Uterus (tissue), 4 donors: ENCODE results near the gene NTRK3. TPM values are rescaled to one million over a fixed set of nuclear protein-coding genes. Genes with fewer than 3 reads are reported as not detected.

Experiments
- DNase-seq, 2 donors: peaks; one replicate each; pipeline ENCODE4 v3.0.0-alpha.2; 2019 to 2020
- H3K27ac ChIP-seq, 2 donors: fragments of 200-600 bp; sonication (generic); 1 replicate in 1 of 2; 2 replicates in 1 of 2; pipeline ENCODE4 v1.5.1; 2016 to 2018
- H3K27me3 ChIP-seq, 2 donors: fragments of 200-600 bp; sonication (generic); one replicate each; pipeline ENCODE4 v1.5.1; 2018 to 2019; ENCODE audit warnings: control low read depth in 1 of 2
- H3K36me3 ChIP-seq, 2 donors: fragments of 200-600 bp; sonication (generic); one replicate each; pipeline ENCODE4 v1.5.1; 2019; ENCODE audit warnings: control low read depth in 1 of 2
- H3K4me1 ChIP-seq, 2 donors: fragments of 200-600 bp; sonication (generic); one replicate each; pipeline ENCODE4 v1.5.1; 2018 to 2019; ENCODE audit warnings: control low read depth in 1 of 2
- H3K4me3 ChIP-seq, 2 donors: fragments of 200-600 bp; sonication (generic); 1 replicate in 1 of 2; 2 replicates in 1 of 2; pipeline ENCODE4 v1.5.1; 2018 to 2019; ENCODE audit warnings: mild to moderate bottlenecking in 1 of 2
- H3K9me3 ChIP-seq, 2 donors: fragments of 200-600 bp; sonication (generic); one replicate each; pipeline ENCODE4 v1.5.1; 2019; ENCODE audit warnings: control low read depth in 1 of 2
- POLR2A ChIP-seq, 2 donors: fragments of 450-650 bp; IDR thresholded peaks; one replicate each; pipeline ENCODE4 v1.6.1; 2016; ENCODE audit warnings: antibody characterized with exemption in 2 of 2, mild to moderate bottlenecking in 1 of 2, moderate library complexity in 1 of 2
- intact Hi-C: fragments of 100-400 bp; cut with DNase I; formaldehyde crosslinking; loops from one replicate; pipeline ENCODE4 v1.15.1; 2023; ENCODE audit warnings: low total_unique reads
- total RNA-seq, 4 donors: library from RNA; depleted of rRNA in 3 of 4; stranded (reverse); fragments of >200 nt in 3 of 4; gene quantifications; one replicate each; pipeline versions ENCODE4 v1.1.0 to v1.2.4, GENCODE V29; 2014 to 2023
- TF ChIP-seq, protein P1 (sequence below), 4 experiments: fragments of 200-600 bp in 2 of 4; fragments of 450-650 bp in 2 of 4; sonication (generic) in 2 of 4; IDR thresholded peaks; one replicate each; pipeline ENCODE4 v1.5.1; 2016 to 2019; ENCODE audit warnings: antibody characterized with exemption in 4 of 4, mild to moderate bottlenecking in 2 of 4, moderate library complexity in 1 of 4
- donor health status: DM: yes; HTN: yes; CAD: no.

NTRK3 gene
- total RNA-seq, 4 donors from 2014 or later, result 6.9 to 47.0 (median 32.5) TPM

DNA sequence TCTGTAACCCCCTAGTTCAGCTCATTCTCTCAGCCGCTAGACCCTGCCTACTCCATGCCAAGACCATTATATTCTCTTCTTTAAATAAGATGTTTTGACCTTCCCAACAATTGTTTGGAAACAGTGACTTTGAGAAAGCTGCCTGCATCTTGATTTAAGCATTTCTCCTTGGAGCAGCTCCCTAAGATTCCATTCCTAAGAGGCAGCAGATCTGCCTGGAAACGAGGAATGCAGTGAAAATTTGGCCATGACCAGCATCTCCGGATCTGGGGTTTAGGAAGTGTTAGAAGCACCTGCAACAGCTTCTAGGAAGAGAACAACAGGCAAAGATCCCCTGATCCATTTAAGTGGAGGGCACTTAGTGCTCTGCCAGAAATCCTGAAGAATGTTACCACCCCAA is 235.7 kb downstream of the NTRK3 start:
- Histone ChIP-seq H3K4me1 (no peaks in the 10 kb centered on the region), H3K4me3 (no peak overlapping the region), H3K27ac (no peak overlapping the region), H3K9me3 (no peaks in the 10 kb centered on the region), H3K36me3 (no peaks in the 10 kb centered on the region), H3K27me3 (no peaks in the 10 kb centered on the region)
- intact Hi-C loops, result no loop called here
- TF ChIP-seq POLR2A (IDR thresholded peaks at IDR 0.05), result no peak
- TF ChIP-seq, protein P1, sequence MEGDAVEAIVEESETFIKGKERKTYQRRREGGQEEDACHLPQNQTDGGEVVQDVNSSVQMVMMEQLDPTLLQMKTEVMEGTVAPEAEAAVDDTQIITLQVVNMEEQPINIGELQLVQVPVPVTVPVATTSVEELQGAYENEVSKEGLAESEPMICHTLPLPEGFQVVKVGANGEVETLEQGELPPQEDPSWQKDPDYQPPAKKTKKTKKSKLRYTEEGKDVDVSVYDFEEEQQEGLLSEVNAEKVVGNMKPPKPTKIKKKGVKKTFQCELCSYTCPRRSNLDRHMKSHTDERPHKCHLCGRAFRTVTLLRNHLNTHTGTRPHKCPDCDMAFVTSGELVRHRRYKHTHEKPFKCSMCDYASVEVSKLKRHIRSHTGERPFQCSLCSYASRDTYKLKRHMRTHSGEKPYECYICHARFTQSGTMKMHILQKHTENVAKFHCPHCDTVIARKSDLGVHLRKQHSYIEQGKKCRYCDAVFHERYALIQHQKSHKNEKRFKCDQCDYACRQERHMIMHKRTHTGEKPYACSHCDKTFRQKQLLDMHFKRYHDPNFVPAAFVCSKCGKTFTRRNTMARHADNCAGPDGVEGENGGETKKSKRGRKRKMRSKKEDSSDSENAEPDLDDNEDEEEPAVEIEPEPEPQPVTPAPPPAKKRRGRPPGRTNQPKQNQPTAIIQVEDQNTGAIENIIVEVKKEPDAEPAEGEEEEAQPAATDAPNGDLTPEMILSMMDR (IDR thresholded peaks at IDR 0.05), result no peak
- DNase-seq, result no peak

DNA sequence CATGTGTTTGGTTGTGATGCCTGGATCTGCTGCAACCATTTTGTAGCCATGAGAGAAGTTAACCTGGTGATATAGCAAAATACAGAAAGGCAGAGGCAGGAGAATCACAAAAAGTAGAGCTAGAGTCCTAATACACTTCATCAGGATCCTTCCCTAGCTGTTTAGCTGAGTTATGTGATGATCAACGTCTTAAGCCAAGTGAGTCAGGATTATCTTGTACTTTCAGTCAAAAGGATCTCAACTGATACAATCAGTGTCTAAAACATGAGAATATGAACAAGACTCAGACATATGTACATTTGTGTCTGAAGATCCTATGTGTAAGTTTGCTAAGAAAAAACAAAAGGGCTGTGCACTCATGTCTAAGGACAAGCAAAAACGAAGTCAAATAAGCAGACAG is 236.9 kb downstream of the NTRK3 start:
- intact Hi-C loops, result no loop called here

DNA sequence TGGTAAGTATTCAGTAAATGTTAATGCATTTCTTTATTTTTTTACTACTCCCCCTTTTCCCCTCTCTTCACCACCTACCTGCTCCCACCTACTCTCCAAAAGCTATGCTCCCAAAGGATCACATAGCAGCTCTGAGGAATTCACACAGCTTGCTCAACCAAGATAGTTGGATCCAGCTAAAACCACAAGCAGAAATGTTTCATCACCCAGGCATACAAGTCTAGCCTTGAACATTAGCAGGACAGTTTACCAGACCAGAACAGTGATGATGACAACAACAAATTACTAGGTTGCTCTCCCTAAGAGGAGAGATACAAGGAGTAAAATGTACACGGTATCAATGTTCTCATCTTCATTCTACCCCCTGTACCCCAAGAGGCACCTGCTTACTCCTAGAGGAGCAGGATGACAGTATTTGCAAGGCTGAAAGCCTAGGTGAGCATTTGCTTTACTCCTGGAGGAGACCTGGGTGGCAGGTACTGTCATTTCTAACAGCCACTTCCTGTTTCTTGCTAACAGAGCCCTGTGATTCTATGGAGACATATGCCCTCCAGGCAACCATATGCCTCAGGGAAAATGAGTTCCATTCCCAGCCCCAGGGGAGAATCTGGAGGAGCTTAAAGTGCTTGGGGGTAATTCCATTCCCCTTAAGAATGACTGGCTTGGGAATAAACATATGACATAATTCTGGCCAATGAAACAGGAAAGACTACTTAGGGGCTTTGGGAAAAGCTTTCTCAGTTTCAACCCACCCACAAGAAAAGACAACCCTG is 237.5 kb downstream of the NTRK3 start:
- Histone ChIP-seq H3K36me3 (no peaks in the 10 kb centered on the region), H3K4me3 (no peak overlapping the region), H3K27ac (no peak overlapping the region), H3K27me3 (no peaks in the 10 kb centered on the region), H3K9me3 (no peaks in the 10 kb centered on the region), H3K4me1 (peaks cover 0 to 3% of the 10 kb centered on the region in 2 donors)
- DNase-seq, result no peak
- intact Hi-C loops, result no loop called here
- no peak for TF ChIP-seq POLR2A (IDR thresholded peaks at IDR 0.05)
- TF ChIP-seq, protein P1 (IDR thresholded peaks at IDR 0.05), result no peak

More for the DNA sequence above, 236.9 kb downstream of the NTRK3 start:
- no peaks in the 10 kb centered on the region for H3K9me3 ChIP-seq
- no peaks in the 10 kb centered on the region for H3K27me3 ChIP-seq
- H3K36me3 ChIP-seq, result no peaks in the 10 kb centered on the region
- H3K4me1 ChIP-seq, result peaks cover 0 to 3% of the 10 kb centered on the region in 2 donors
- no peak overlapping the region for H3K27ac ChIP-seq
- no peak for DNase-seq
- no peak overlapping the region for H3K4me3 ChIP-seq
- no peak for TF ChIP-seq POLR2A (IDR thresholded peaks at IDR 0.05)
- TF ChIP-seq, protein P1 (IDR thresholded peaks at IDR 0.05), result no peak

DNA sequence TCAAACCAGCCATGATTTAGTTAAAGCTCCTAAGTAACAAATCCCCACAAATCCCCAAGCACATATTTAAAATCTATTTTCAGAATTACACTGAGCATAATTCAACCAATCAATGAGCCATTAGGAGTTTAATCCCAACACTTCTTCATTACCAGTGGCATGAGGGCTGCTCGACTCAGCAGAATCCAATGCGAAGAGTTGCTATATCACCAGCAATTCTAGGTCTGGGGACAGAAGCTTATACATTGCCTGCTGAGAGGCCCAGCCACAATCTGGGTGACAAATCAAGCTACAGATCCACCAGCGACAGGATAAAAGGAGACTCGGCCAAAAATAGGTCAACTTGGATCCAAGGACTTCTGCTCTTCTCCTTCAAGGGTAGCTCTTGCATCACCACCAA is 238.8 kb downstream of the NTRK3 start:
- Histone ChIP-seq H3K9me3 (no peaks in the 10 kb centered on the region), H3K4me3 (no peak overlapping the region), H3K27me3 (no peaks in the 10 kb centered on the region), H3K27ac (no peak overlapping the region), H3K36me3 (no peaks in the 10 kb centered on the region), H3K4me1 (peaks cover 0 to 3% of the 10 kb centered on the region in 2 donors)
- TF ChIP-seq, protein P1 (IDR thresholded peaks at IDR 0.05), result no peak
- TF ChIP-seq POLR2A (IDR thresholded peaks at IDR 0.05), result no peak
- no peak for DNase-seq
- intact Hi-C loops, result no loop called here

DNA sequence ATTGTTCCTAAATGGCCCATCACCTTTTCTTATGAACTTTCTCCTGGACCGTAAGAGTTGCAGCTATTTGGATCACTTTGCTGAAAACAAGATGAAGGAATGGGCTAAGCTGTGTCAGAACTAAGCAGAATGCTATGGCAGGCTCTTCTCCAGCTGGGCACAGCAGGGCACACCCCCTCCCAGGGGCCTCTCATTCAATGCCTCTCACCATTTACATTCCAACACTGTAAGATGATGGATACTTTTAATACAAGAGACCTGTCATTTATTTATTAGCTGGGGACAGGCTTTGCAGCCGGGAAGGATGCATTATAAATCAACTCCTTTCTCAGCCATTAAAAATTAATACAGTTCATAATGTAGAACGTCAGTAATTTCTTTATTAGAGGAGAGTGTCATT is 240.1 kb downstream of the NTRK3 start:
- H3K4me3 ChIP-seq, result no peak overlapping the region
- no peaks in the 10 kb centered on the region for H3K36me3 ChIP-seq
- H3K4me1 ChIP-seq, result peaks cover 0 to 3% of the 10 kb centered on the region in 2 donors
- intact Hi-C loops, result no loop called here
- H3K27me3 ChIP-seq, result no peaks in the 10 kb centered on the region
- no peak for DNase-seq
- H3K27ac ChIP-seq, result no peak overlapping the region
- TF ChIP-seq POLR2A (IDR thresholded peaks at IDR 0.05), result no peak
- TF ChIP-seq, protein P1 (IDR thresholded peaks at IDR 0.05), result no peak
- H3K9me3 ChIP-seq, result no peaks in the 10 kb centered on the region
